Vagina (tissue), 2 donors: Measurements from ENCODE around the gene JPH3.

Experiments used
- POLR2A ChIP-seq, 2 donors: fragments of 450-650 bp; IDR thresholded peaks; one replicate each; pipeline ENCODE4 v1.6.1; 2017; ENCODE audit warnings: antibody characterized with exemption in 2 of 2, mild to moderate bottlenecking in 2 of 2, moderate library complexity in 2 of 2
- TF ChIP-seq, protein P1 (sequence below), 3 experiments: fragments of 450-650 bp in 2 of 3; fragments of 200-600 bp in 1 of 3; sonication (generic) in 1 of 3; IDR thresholded peaks; one replicate each; pipeline ENCODE4 v1.5.1; 2017 to 2019; ENCODE audit warnings: antibody characterized with exemption in 3 of 3, mild to moderate bottlenecking in 2 of 3, moderate library complexity in 2 of 3

DNA sequence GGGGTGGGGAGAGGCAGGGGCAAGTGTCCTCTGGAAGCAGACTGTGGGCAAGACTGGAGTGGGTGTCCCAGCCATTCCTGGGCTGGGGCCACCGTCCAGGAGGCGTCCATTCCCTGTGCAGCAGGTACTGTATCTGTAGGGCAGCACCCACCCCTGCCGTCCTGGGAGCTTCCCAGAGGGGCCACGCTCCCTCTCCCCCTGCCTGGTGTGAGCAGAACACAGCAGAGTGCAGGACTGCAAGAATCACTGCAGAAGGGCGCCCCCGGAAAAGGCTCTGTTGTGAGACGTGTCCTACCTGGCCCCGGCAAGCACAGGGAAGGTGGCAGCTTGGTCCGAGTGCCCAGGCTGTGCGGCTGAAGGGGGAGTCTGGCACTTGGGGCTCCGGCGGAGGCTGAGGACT lies 93.2 kb downstream of the JPH3 start:
- TF ChIP-seq, protein P1, sequence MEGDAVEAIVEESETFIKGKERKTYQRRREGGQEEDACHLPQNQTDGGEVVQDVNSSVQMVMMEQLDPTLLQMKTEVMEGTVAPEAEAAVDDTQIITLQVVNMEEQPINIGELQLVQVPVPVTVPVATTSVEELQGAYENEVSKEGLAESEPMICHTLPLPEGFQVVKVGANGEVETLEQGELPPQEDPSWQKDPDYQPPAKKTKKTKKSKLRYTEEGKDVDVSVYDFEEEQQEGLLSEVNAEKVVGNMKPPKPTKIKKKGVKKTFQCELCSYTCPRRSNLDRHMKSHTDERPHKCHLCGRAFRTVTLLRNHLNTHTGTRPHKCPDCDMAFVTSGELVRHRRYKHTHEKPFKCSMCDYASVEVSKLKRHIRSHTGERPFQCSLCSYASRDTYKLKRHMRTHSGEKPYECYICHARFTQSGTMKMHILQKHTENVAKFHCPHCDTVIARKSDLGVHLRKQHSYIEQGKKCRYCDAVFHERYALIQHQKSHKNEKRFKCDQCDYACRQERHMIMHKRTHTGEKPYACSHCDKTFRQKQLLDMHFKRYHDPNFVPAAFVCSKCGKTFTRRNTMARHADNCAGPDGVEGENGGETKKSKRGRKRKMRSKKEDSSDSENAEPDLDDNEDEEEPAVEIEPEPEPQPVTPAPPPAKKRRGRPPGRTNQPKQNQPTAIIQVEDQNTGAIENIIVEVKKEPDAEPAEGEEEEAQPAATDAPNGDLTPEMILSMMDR (IDR thresholded peaks at IDR 0.05) = no peak
- TF ChIP-seq POLR2A (IDR thresholded peaks at IDR 0.05) = no peak
